ENCODE measurements around the gene PON3. TPM values are rescaled to one million over a fixed set of nuclear protein-coding genes. Genes with fewer than 3 reads are reported as not detected.
A peak's percentile ranks its signal among the peaks of the same experiment; 100 is the strongest.

PON3 gene
- total RNA-seq, 1 donor: not detected

- H3K4me3 ChIP-seq (ENCODE audit: low read depth, low read length): no peak overlapping the region
- no peak for DNase-seq (ENCODE audit: low read depth)
- TF ChIP-seq, protein P1, sequence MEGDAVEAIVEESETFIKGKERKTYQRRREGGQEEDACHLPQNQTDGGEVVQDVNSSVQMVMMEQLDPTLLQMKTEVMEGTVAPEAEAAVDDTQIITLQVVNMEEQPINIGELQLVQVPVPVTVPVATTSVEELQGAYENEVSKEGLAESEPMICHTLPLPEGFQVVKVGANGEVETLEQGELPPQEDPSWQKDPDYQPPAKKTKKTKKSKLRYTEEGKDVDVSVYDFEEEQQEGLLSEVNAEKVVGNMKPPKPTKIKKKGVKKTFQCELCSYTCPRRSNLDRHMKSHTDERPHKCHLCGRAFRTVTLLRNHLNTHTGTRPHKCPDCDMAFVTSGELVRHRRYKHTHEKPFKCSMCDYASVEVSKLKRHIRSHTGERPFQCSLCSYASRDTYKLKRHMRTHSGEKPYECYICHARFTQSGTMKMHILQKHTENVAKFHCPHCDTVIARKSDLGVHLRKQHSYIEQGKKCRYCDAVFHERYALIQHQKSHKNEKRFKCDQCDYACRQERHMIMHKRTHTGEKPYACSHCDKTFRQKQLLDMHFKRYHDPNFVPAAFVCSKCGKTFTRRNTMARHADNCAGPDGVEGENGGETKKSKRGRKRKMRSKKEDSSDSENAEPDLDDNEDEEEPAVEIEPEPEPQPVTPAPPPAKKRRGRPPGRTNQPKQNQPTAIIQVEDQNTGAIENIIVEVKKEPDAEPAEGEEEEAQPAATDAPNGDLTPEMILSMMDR (IDR thresholded peaks at IDR 0.05; ENCODE audit: insufficient read depth, low read length): no peak
Observed at GRCh38 chr7:95367606-95368005, 28.6 kb downstream of the PON3 start.

DNA sequence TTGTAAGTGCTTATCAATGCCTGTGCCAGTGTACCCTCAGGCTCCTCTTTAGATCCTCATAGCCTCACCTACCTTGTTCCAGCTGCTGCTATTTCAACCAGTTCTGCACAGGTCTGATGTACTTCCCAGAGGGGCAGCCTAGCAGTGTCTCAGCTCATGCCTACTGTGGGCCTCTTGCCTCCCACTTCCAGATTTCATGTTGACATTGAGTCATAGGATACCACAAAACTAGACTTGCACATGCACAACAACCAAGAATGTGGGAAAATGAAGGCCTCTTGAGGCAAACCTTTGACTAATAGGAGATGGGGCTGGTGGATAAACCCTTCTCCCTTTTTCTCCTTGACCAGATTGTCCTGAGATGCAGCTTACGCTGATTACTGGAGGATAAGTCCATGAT, 31.0 kb downstream of the PON3 start:
- no peak overlapping the region for H3K4me3 ChIP-seq (ENCODE audit: low read depth, low read length)
- DNase-seq (ENCODE audit: low read depth): no peak
- TF ChIP-seq, protein P1 (IDR thresholded peaks at IDR 0.05; ENCODE audit: insufficient read depth, low read length): no peak

DNA sequence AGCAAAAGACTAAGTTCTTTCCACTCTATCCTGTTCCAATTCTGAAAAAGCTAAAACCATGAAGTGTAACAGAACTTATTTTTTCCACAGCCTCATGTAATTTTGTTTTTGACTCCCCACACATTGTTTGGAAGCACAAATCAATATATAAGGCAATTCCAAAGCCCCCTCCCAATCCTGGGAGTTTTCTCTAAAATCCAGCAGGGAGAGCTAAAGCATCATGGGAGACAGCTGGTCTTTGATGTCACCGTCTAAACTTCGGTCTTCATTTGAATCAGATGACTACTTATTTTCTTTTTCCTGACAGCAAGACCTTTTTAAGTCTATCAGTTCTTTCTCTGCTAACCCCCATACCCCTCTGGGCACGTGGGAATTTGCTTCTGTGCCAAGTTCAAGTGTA, 38.6 kb downstream of the PON3 start:
- H3K4me3 ChIP-seq (ENCODE audit: low read depth, low read length): no peak overlapping the region
- TF ChIP-seq, protein P1 (IDR thresholded peaks at IDR 0.05; ENCODE audit: insufficient read depth, low read length): no peak
- peak; percentile 5 for DNase-seq (ENCODE audit: low read depth)

DNA sequence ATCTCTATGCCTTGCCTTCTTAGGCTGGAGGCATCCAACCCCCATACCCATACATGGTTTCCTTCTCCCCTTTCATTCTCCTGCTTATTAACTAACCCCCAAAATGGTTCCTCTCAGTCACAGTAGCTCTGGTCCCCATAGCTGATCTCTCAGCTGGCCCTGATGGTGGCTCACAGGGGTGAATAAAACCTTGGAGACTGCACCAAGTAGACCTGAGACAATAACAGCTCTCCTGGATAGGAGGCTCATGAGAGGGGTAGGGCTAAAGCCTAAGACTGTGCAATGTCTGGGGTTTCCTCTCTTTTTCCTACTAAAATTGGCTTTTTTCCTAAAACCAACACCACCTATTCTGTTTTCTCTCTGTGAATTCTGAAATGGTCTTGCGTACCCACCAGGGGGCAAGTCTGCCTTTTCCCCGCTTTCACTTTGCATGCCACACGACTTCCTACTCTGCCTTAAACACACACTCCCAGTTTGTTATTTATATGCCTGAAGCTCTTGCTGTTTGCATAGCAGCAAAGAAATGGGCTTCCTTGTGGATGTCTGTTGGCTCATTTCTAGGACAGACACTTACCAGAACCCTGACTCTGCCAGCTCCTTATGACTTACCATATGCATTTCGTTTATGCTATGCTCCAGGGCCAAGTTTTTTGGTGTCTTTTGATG, 53.4 kb downstream of the PON3 start:
- no peak overlapping the region for H3K4me3 ChIP-seq (ENCODE audit: low read depth, low read length)
- no peak for DNase-seq (ENCODE audit: low read depth)
- TF ChIP-seq, protein P1 (IDR thresholded peaks at IDR 0.05; ENCODE audit: insufficient read depth, low read length): no peak

DNA sequence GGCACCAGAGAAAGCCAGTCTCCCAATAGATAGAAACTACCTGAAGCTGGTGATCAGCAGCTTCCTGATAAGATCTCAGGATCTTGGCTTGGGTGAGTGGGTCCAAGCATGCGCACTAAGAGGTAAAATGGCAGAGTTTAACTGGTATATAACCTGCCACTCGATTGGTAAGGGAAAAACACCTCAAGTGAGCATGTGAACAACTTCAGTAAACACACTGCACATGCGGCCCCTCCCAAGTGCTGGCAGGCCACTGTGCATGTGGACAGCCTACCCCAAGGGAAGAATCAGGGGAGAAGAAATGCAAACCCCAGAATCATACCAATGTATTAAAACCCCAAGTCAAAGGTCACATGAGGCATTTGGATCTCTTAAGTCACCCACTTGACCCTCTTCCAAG, 54.1 kb downstream of the PON3 start:
- H3K4me3 ChIP-seq (ENCODE audit: low read depth, low read length): no peak overlapping the region
- TF ChIP-seq, protein P1 (IDR thresholded peaks at IDR 0.05; ENCODE audit: insufficient read depth, low read length): no peak
- DNase-seq (ENCODE audit: low read depth): no peak

GRCh38 chr7:95340491-95340890, 55.7 kb downstream of the PON3 start:
- H3K4me3 ChIP-seq (ENCODE audit: low read depth, low read length): no peak overlapping the region
- TF ChIP-seq, protein P1 (IDR thresholded peaks at IDR 0.05; ENCODE audit: insufficient read depth, low read length): no peak
- no peak for DNase-seq (ENCODE audit: low read depth)

DNA sequence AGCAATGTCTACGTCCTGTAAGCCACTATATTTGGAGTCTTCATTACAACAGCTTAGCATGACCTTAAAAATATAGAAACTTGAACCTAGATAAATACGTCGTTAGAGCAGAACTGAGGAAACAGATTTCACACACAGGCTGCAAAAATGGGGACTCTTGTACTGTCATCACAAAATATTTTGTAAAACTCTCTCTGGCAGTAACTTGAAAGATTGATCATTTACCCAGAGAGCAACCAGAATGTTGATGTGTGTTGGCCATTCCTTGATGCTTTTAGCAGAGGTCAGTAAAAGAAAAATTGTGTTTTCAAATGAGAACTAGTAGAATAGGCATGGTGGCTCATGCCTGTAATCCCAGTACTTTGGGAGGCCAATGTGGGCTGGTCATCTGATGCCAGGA, 57.3 kb downstream of the PON3 start:
- TF ChIP-seq, protein P1 (IDR thresholded peaks at IDR 0.05; ENCODE audit: insufficient read depth, low read length): no peak
- H3K4me3 ChIP-seq (ENCODE audit: low read depth, low read length): no peak overlapping the region
- no peak for DNase-seq (ENCODE audit: low read depth)

All from fibroblast of the aortic adventitia (primary cell).